ENCODE measurements around the gene CCT8L2.
"Not testable (repeated sequence)": the region's sequence is repeated elsewhere in the genome, so short reads cannot be mapped to it uniquely, and the experiment has no call there.

The CCT8L2 gene

DNA sequence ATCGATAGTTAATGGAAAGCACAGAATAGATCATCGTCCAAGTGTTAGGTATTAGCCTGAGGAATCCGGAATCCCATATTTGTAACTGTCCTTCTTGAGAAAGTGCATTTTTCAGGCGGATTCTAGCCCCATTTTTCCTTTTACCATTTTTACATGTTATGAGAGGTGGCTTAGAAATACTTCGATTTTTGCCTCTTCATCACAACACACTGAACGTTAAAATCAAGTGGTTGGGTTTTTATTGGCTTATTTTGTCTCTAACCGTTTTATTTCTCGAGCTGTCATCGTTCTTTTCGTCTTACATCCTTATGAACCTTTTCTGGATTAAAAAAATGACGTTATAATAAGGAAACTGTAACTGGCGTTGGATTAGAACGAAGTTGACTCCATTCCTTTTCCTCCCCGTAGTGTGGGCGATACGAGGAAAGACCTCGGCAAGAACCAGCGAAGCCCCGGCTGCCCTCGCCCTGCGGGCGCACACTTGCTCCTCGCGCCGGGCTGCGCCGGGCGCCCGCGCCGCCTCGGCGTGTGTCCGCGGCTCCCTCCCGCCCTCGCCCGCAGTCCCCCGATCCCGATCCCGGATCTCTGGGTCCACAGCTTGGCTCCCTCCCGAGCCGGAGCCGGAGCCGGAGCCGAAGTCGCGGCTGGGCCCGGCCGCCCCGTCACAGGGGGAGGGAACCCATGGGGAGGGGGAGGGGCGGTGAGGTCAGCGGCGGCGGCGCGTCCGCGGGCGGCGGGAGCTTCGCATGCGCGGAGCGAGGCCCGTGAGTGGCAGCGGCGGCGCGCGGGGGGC lies 8.2 kb upstream of the CCT8L2 start:
- not testable (repeated sequence) for H3K4me3 ChIP-seq (ENCODE audit: low read depth, low read length); DNase-seq (ENCODE audit: low read depth)

DNA sequence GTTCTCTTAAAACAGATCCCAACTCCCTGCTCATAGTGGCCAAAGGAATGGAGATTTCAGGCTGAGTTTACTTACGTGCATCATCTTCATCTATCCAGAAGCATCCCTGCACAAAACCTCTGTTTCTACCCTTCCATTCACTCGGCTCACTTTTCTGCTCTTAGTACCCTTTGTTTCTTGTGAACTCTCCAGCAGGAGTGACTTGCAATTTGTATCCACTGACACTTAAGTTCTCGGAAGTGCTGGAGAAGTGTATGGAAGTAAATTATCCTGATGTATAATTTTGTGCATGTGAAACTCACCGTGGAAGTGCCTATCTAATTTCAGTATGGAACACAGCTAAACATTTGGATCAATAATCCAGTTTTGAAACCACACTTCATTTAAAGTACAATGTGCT lies 7.0 kb upstream of the CCT8L2 start:
- not testable (repeated sequence) for DNase-seq (ENCODE audit: low read depth); H3K4me3 ChIP-seq (ENCODE audit: low read depth, low read length)

DNA sequence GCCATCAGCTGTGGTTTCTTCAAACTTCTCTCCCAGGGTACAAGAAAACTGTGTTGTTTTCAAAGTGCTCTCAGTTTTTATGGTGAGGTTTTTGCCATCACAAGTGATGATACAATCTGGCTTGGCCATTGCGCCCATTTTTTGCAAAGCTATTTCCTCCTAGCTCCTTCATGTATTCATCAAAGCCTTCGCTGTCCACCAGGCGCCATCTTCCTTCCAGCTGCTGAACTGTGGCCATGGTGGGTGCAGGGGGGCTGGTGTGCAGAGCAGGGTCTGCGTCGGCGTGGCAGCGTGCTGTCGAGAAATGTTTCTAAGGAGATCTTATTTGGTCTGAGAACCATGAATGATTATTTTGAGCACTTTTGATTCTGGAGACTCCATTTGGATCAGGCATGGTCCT lies 2.6 kb upstream of the CCT8L2 start:
- H3K4me3 ChIP-seq (ENCODE audit: low read depth, low read length); DNase-seq (ENCODE audit: low read depth): not testable (repeated sequence)

DNA sequence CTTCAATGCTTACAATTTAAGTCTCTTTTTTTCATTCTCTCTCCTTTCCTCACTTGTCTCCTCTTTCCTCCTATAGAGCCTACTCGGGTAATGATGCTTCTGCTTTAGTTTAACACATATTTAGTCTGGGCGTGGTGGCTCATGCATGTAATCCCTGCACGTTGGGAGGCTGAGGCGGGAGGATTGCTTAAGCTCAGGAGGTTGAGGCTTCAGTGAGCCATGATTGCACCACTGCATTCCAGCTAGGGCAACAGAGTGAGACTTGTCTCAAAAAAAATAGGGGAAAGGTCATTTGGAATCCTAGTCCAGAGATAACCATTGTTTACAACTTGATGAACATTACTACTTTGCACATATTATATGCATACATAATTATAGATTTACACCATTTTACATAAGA lies 1.4 kb upstream of the CCT8L2 start:
- no peak for DNase-seq (ENCODE audit: low read depth)
- H3K4me3 ChIP-seq (ENCODE audit: low read depth, low read length), result no peak overlapping the region

DNA sequence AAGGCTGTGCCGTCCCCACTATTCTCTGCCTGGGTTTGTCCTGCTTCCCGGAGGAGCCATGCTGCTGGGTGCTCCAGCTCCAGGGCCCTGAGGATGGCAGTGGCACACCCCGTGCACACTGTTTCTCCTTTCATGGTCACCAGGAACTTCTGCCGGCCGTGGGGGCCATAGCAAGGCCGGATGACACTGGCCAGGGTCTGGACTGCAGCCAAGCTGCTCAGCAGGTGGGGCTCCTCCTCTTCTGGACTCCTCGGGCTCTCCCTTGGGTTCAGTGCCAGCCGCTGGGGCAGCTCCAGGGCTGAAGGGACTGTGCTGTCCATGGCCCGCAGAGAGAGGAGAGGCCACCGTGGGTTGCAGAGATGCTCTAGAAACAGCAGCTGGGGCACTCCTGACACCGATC lies 379 bp downstream of the CCT8L2 start:
- DNase-seq (ENCODE audit: low read depth); H3K4me3 ChIP-seq (ENCODE audit: low read depth, low read length): not testable (repeated sequence)

DNA sequence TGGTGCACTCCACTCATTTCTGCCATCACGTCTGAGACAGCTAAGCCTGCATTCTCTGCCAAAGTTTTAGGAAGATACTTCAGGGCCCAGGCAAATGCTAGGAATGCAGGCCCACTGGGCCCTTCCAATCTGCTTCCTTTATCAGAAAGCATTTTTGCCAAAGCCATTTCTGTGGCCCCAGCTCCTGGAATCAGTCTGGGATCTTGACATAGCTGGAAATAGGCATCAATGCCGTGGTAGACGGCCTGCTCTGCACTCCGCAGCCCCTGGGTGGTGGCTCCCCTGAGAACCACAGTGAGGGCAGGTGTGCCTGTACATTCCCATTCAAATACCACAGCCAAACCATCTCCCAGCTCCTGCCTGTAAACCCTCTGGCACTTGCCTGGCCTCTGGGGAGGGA lies 1.5 kb downstream of the CCT8L2 start:
- not testable (repeated sequence) for DNase-seq (ENCODE audit: low read depth); H3K4me3 ChIP-seq (ENCODE audit: low read depth, low read length)

DNA sequence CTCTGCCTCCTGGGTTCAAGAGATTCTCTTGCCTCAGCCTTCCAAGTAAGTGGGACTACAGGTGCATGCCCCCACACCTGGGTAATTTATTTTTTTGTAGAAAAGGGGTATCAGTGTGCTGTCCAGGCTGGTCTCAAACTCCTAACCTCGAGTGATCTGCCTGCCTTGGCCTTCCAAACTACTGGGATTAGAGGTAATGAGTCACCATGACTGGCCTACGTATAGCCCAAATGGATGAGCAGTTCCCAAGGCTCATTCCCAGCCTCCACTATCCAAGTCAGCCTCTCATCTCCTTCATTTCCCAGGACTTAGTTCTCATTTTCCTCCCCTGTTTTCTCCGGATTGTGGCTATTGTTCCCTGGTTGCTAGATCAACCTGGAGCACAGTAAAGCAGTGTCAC lies 5.6 kb downstream of the CCT8L2 start:
- no peak overlapping the region for H3K4me3 ChIP-seq (ENCODE audit: low read depth, low read length)
- no peak for DNase-seq (ENCODE audit: low read depth)

DNA sequence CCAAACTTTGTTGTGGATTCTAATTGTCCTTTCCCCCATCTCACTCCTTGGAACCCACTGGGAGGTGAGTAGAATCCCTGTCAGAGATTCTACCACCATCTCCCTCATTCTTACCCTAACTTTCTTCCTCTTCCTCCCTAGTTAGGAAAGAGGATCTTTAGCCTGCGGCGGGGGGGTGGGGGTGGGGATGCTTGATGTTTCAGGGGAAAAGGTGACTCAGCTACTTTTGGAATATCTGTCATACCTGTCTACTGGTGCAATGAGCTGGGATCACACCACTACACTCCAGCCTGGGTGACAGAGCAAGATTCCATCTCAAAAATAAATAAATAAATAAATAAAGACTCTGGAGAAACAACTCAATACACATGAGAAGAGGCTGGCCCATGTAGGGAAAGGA lies 6.4 kb downstream of the CCT8L2 start:
- H3K4me3 ChIP-seq (ENCODE audit: low read depth, low read length), result no peak overlapping the region
- DNase-seq (ENCODE audit: low read depth), result no peak

DNA sequence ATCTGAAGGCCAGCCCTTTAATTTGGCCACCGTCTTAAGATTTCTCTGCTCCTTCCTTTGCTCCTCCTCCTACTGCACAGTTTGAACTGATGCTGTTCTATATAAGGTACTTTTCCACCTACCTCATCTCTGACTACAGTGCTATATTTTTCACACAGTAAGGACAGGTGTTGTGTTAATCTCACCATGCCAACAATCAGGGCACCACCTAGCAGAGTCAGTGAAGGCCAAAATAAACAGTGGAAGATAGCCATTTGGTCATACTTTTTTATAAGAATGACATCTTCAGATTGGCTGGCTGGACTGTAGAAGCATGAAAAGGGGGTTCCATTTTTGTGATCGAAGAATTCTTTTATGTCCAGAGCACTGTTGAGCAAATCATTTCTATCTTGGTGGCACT lies 11.7 kb downstream of the CCT8L2 start:
- H3K4me3 ChIP-seq (ENCODE audit: low read depth, low read length); DNase-seq (ENCODE audit: low read depth): not testable (repeated sequence)

DNA sequence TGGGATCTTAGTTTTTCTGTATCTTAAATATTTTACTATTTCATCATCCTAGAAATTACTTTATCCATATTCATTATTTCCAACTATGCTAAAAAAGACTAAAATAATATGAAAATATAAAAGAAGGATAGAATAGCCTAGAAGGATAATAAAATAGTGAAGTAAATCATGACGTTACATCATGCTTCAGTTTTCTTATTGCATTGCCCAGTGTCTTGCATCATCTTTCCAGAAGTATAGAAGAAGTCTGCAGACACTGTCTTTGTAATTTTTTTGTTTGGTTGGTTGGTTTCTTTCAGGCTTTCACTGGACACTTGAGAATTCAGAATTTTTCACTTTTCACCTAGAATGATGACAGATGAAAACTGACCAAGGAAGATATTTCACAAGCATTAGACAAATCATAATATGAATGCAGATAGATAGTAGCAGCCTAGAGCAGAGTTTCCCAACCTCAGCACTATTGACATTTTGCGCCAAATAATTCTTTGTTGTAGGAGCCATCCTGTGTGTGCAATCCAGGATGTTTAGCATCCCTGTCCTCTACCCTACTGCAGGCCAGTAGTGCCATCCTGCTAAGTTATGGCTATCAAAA lies 23.3 kb downstream of the CCT8L2 start:
- not testable (repeated sequence) for H3K4me3 ChIP-seq (ENCODE audit: low read depth, low read length); DNase-seq (ENCODE audit: low read depth)

DNA sequence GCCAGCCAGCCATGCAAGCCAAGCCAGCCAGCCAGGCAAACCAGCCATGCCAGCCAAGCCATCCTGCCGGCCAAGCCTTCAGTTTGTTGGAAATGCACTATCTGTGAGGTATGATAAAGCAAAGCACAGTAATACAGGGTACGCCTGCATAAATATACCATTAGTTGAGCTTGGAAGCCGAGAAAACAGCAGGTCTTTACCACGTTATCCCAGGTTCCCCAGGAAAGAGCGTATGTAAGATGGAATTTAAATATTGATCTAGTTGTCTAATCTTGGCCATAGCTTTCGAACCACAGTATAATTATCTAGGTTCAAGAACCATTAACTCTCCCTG lies 24.2 kb downstream of the CCT8L2 start:
- no peak overlapping the region for H3K4me3 ChIP-seq (ENCODE audit: low read depth, low read length)
- no peak for DNase-seq (ENCODE audit: low read depth)

DNA sequence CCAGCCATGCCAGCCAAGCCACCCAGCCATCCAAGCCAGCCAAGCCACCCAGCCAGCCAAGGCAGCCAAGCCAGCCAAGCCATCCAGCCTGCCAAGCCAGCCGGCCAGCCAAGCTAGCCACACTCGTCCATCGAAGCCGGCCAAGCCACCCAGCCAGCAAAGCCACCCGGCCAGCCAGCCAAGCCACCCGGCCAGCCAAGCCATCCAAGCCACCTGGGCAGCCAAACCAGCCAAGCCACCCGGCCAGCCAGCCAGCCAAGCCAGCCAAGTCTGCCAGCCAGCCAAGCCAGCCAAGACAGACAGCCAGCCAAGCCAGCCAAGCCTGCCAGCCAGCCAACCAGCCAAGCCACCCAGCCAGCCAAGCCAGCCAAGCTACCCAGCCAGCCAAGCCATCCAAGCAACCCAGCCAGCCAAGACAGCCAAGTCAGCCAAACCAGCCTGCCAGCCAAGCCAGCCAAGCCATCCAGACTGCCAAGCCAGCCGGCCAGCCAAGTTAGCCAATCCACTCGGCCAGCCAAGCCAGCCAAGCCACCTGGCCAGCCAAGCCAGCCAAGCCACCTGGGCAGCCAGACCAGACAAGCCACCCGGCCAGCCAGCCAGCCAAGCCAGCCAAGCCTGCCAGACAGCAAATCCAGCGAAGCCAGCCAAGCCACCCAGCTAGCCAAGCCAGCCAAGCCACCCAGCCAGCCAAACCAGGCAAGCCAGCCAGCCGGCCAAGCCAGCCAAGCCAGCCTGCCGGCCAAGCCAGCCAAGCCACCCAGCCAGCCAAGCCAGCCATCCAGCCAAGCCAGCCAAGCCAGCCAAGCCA lies 24.8 kb downstream of the CCT8L2 start:
- not testable (repeated sequence) for DNase-seq (ENCODE audit: low read depth); H3K4me3 ChIP-seq (ENCODE audit: low read depth, low read length)

DNA sequence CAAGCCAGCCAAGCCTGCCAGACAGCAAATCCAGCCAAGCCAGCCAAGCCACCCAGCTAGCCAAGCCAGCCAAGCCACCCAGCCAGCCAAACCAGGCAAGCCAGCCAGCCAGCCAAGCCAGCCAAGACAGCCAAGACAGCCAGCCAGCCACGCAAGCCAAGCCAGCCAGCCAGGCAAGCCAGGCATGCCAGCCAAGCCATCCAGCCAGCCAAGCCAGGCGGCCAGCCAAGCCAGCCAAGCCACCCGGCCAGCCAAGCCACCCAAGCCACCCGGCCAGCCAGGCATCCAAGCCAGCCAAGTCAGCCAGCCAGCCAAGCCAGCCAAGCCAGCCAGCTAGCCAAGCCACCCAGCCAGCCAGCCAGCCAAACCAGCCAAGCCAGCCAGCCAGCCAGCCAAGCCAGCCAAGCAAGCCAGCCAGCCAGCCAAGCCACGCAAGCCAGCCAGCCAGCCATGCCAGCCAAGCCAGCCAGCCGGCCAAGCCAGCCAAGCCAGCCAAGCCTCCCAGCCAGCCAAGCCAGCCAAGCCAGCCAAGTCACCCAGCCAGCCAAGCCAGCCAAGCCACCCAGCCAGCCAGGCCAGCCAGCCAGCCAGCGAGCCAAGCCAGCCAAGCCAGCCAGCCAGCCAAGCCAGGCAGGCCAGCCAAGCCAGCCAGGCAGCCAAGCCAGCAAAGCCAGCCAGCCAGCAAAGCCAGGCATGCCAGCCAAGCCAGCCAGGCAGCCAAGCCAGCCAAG lies 26.0 kb downstream of the CCT8L2 start:
- H3K4me3 ChIP-seq (ENCODE audit: low read depth, low read length); DNase-seq (ENCODE audit: low read depth): not testable (repeated sequence)

DNA sequence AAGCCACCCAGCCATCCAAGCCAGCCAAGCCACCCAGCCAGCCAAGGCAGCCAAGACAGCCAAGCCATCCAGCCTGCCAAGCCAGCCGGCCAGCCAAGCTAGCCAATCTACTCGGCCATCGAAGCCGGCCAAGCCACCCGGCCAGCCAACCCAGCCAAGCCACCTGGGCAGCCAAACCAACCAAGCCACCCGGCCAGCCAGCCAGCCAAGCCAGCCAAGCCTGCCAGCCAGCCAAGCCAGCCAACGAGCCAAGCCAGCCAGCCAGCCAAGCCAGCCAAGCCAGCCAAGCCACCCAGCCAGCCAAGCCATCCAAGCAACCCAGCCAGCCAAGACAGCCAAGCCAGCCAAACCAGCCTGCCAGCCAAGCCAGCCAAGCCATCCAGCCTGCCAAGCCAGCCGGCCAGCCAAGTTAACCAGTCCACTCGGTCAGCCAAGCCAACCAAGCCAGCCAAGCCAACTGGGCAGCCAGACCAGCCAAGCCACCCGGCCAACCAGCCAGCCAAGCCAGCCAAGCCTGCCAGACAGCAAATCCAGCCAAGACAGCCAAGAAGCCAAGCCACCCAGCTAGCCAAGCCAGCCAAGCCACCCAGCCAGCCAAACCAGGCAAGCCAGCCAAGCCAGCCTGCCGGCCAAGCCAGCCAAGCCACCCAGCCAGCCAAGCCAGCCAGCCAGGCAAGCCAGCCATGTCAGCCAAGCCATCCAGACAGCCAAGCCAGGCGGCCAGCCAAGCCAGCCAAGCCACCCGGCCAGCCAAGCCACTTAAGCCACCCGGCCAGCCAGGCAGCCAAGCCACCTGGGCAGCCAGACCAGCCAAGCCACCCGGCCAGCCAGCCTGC lies 26.8 kb downstream of the CCT8L2 start:
- not testable (repeated sequence) for DNase-seq (ENCODE audit: low read depth); H3K4me3 ChIP-seq (ENCODE audit: low read depth, low read length)

DNA sequence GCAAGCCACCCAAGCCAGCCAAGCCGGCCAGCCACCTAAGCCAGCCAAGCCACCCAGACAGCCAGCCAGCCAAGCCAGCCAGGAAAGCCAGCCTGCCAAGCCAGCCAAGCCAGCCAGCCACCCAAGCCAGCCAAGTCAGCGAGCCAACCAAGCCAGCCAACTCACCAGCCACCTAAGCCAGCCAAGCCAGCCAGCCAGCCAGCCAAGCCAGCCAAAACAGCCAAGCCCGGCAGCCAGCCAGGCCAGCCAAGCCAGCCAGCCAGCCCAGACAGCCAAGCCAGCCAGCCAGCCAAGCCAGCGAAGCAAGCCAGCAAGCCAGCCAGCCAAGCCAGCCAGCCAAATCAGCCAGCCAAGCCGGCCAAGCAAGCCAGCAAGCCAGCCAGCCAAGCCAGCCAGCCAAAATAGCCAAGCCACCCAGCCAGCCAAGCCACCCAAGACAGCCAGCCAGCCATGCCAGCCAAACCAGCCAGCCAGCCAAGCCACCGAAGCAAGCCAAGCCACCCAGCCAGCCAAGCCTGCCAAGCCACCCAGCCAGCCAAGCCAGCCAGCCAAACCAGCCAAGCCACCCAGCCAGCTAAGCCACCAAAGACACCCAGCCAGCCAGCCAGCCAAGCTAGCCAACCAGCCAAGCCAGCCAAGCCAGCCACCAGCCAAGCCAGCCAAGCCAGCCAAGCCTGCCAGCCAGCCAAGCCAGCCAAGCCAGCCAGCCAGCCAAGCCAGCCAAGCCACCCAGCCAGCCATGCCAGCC lies 27.6 kb downstream of the CCT8L2 start:
- H3K4me3 ChIP-seq (ENCODE audit: low read depth, low read length), result not testable (repeated sequence)

DNA sequence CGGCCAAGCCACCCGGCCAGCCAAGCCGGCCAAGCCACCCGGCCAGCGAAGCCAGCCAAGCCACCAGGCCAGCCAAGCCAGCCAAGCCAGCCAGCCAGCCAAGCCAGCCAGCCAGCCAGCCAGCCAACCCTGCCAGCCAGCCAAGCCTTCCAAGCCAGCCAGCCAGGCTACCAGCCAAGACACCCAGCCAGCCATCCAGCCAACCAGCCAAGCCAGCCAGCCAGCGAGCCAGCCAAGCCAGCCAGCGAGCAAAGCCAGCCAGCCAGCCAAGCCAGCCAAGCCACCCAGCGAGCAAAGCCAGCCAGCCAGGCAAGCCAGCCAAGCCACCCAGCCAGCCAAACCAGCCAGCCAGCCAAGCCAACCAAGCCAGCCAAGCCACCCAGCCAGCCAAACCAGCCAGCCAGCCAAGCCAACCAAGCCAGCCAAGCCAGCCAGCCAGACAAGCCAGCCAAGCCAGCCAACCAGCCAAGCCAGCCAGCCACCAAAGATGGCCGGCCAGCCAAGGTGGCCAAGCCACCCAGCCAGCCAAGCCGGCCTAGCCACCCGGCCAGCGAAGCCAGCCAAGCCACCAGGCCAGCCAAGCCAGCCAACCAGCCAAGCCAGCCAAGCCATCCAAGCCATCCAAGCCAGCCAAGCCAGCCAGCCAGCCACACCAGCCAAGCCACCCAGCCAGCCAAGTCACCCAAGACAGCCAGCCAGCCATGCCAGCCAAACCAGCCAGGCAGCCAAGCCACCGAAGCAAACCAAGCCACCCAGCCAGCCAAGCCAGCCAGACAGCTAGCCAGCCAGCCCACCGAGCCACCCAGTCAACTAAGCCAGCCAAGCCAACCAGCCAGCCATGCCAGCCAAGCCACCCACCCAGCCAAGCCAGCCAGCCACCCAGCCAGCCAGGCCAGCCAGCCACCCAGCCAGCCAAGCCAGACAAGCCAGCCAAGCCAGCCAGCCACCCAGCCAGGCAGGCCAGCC lies 28.8 kb downstream of the CCT8L2 start:
- no peak for DNase-seq (ENCODE audit: low read depth)
- H3K4me3 ChIP-seq (ENCODE audit: low read depth, low read length), result no peak overlapping the region

More for the DNA sequence above, 27.6 kb downstream of the CCT8L2 start:
- not testable (repeated sequence) for DNase-seq (ENCODE audit: low read depth)

All from skeletal muscle cell (primary cell).